ENCODE data around the gene YTHDF1.

- TF ChIP-seq EP300 (conservative IDR thresholded peaks at IDR 0.05; ENCODE audit: poor library complexity, severe bottlenecking): no peak
- TF ChIP-seq CTCF (IDR thresholded peaks at IDR 0.05; ENCODE audit: poor library complexity, severe bottlenecking): no peak
- no peak for TF ChIP-seq EZH2 (IDR thresholded peaks at IDR 0.05; ENCODE audit: borderline replicate concordance, insufficient read depth, low read length, poor library complexity, severe bottlenecking)
These were observed 27.1 kb downstream of the YTHDF1 start for GRCh38 chr20:63188641-63189321.

All from neural cell (in vitro differentiated cells).